Ishikawa (cell line): ENCODE measurements around the gene TMEM51.

Source experiments
- CEBPB ChIP-seq: IDR thresholded peaks from 2 replicates; pipeline ENCODE4 v1.6.1; 2012
- CREB1 ChIP-seq: IDR thresholded peaks from 2 replicates; pipeline ENCODE4 v1.6.1; 2012; ENCODE audit warnings: low read depth
- EGR1 ChIP-seq: IDR thresholded peaks from 2 replicates; pipeline ENCODE4 v1.6.1; 2012
- EP300 ChIP-seq: IDR thresholded peaks from 2 replicates; pipeline ENCODE4 v1.6.1; 2012; ENCODE audit warnings: borderline replicate concordance
- FOXM1 ChIP-seq: IDR thresholded peaks from 2 replicates; pipeline ENCODE4 v1.6.1; 2012; ENCODE audit warnings: low read depth, borderline replicate concordance
- MAX ChIP-seq: IDR thresholded peaks from 2 replicates; pipeline ENCODE4 v1.6.1; 2012
- NFIC ChIP-seq: IDR thresholded peaks from 2 replicates; pipeline ENCODE4 v1.6.1; 2012
- RAD21 ChIP-seq: IDR thresholded peaks from 2 replicates; pipeline ENCODE4 v1.6.1; 2012; ENCODE audit warnings: low read depth
- REST ChIP-seq: IDR thresholded peaks from 2 replicates; pipeline ENCODE4 v1.6.1; 2012; ENCODE audit warnings: low read depth, mild to moderate bottlenecking
- TAF1 ChIP-seq: IDR thresholded peaks from 2 replicates; pipeline ENCODE4 v1.6.1; 2012; ENCODE audit warnings: low read depth, mild to moderate bottlenecking
- TEAD4 ChIP-seq: IDR thresholded peaks from 2 replicates; pipeline ENCODE4 v1.6.1; 2012
- USF1 ChIP-seq: IDR thresholded peaks from 2 replicates; pipeline ENCODE4 v1.6.1; 2012
- ZBTB7A ChIP-seq: IDR thresholded peaks from 2 replicates; pipeline ENCODE4 v1.6.1; 2012; ENCODE audit warnings: low read depth

- TF ChIP-seq ZBTB7A (no peak), EP300 (no peak), REST (no peak), RAD21 (no peak), TAF1 (no peak), NFIC (no peak), CREB1 (no peak), TEAD4 (no peak), CEBPB (no peak), FOXM1 (no peak), EGR1 (no peak), USF1 (no peak), MAX (no peak)
Observed at GRCh38 chr1:15151377-15151806, 2.2 kb upstream of the TMEM51 start.
